GM23248 (cell line): ENCODE results near the gene ADAMTSL3. TPM values are rescaled to one million over a fixed set of nuclear protein-coding genes. Genes with fewer than 3 reads are reported as not detected.
"Not testable (repeated sequence)": the region's sequence is repeated elsewhere in the genome, so short reads cannot be mapped to it uniquely, and the experiment has no call there.

Experiments used
- DNase-seq: peaks from one replicate; pipeline ENCODE4 v3.0.0-alpha.2; 2015
- H2AFZ ChIP-seq: fragments of 200-600 bp; sonication (generic); 2 replicates; pipeline ENCODE4 v1.6.1; 2016; ENCODE audit warnings: antibody characterized with exemption
- H3F3A ChIP-seq: fragments of 200-600 bp; sonication (generic); 2 replicates; pipeline ENCODE4 v1.6.1; 2016; ENCODE audit warnings: mild to moderate bottlenecking, antibody characterized with exemption, mixed run types; ENCODE audit not compliant: insufficient read depth
- H3K27ac ChIP-seq: fragments of 200-600 bp; sonication (generic); 2 replicates; pipeline ENCODE4 v1.5.1; 2016; ENCODE audit warnings: mild to moderate bottlenecking
- H3K27me3 ChIP-seq: fragments of 200-600 bp; sonication (generic); replicated peaks from 2 replicates; pipeline ENCODE4 v1.6.1; 2016; ENCODE audit warnings: mild to moderate bottlenecking; ENCODE audit not compliant: insufficient read depth
- H3K36me3 ChIP-seq: fragments of 200-600 bp; sonication (generic); 2 replicates; pipeline ENCODE4 v1.6.1; 2016; ENCODE audit warnings: low read depth, mild to moderate bottlenecking
- H3K4me1 ChIP-seq: fragments of 200-600 bp; sonication (generic); 2 replicates; pipeline ENCODE4 v1.6.1; 2016; ENCODE audit warnings: mild to moderate bottlenecking; ENCODE audit not compliant: insufficient read depth
- H3K4me2 ChIP-seq: fragments of 200-600 bp; sonication (generic); one replicate; pipeline ENCODE4 v1.6.1; 2016; ENCODE audit warnings: mild to moderate bottlenecking; ENCODE audit not compliant: unreplicated experiment
- H3K4me3 ChIP-seq: fragments of 200-600 bp; sonication (generic); 2 replicates; pipeline ENCODE4 v1.5.1; 2016; ENCODE audit warnings: mild to moderate bottlenecking
- H3K79me2 ChIP-seq: fragments of 200-600 bp; sonication (generic); 2 replicates; pipeline ENCODE4 v1.6.1; 2016; ENCODE audit warnings: mild to moderate bottlenecking; ENCODE audit not compliant: insufficient read depth
- H3K9ac ChIP-seq: fragments of 200-600 bp; sonication (generic); 2 replicates; pipeline ENCODE4 v1.6.1; 2016; ENCODE audit warnings: mild to moderate bottlenecking
- H3K9me2 ChIP-seq: fragments of 200-600 bp; sonication (generic); 2 replicates; pipeline ENCODE4 v1.6.1; 2016; ENCODE audit warnings: mixed run types, mild to moderate bottlenecking, moderate library complexity; ENCODE audit not compliant: insufficient read depth
- H3K9me3 ChIP-seq: fragments of 200-600 bp; sonication (generic); one replicate; pipeline ENCODE4 v1.6.1; 2017; ENCODE audit warnings: low read depth
- H4K20me1 ChIP-seq: fragments of 200-600 bp; sonication (generic); 2 replicates; pipeline ENCODE4 v1.6.0; 2016; ENCODE audit not compliant: insufficient read depth
- EZH2 ChIP-seq: fragments of 200-600 bp; sonication (generic); IDR thresholded peaks from 2 replicates; pipeline ENCODE4 v1.6.1; 2018; ENCODE audit warnings: antibody characterized with exemption, mild to moderate bottlenecking; ENCODE audit not compliant: insufficient read depth, poor library complexity, severe bottlenecking
- EZH2phosphoT487 ChIP-seq: fragments of 200-600 bp; sonication (generic); IDR thresholded peaks from 2 replicates; pipeline ENCODE4 v1.6.1; 2018; ENCODE audit warnings: antibody characterized with exemption, moderate library complexity, mild to moderate bottlenecking, low read depth; ENCODE audit not compliant: insufficient read depth
- WGBS, 2 experiments: methylation state at CpG; one replicate each; pipeline ENCODE4 v1.1.6; 2015 to 2017; ENCODE audit warnings: low lambda C conversion rate in 2 of 2, low coverage in 1 of 2; ENCODE audit errors: missing lambda C conversion rate in 2 of 2; 5-methylcytosine and 5-hydroxymethylcytosine counted together
- in situ Hi-C: fragments of 300-500 bp; cut with MboI; formaldehyde crosslinking; loops from 2 replicates; pipeline ENCODE4 v1.15.0; 2020
- polyA plus RNA-seq: library from polyadenylated mRNA; unstranded; fragments of >200 nt; fragmentation: Nextera tagmentation; extraction: Ambion mirVana; gene quantifications from 2 replicates; pipeline ENCODE4 v1.2.1, GENCODE V29; 2016
- total RNA-seq: library from RNA; depleted of rRNA; stranded (reverse); fragments of >200 nt; shearing (Covaris generic); gene quantifications from 2 replicates; pipeline ENCODE4 v1.2.3, GENCODE V29; 2014

The ADAMTSL3 gene
- total and polyA plus RNA-seq, 2 experiments from 2014 or later: not detected

GRCh38 chr15:84037301-84037700, 383.4 kb downstream of the ADAMTSL3 start:
- Histone ChIP-seq H3K9me2 (no peaks in the 10 kb centered on the region), H3K79me2 (no peaks in the 10 kb centered on the region), H2AFZ (no peak overlapping the region), H3K4me3 (no peak overlapping the region), H3F3A (no peaks in the 10 kb centered on the region), H3K9me3 (no peaks in the 10 kb centered on the region), H4K20me1 (no peaks in the 10 kb centered on the region), H3K9ac (no peak overlapping the region), H3K4me1 (no peaks in the 10 kb centered on the region), H3K36me3 (no peaks in the 10 kb centered on the region), H3K27me3 (0 out of 2 replicates have a peak, but pooled peaks cover 5% of the 10 kb centered on the region), H3K4me2 (no peak overlapping the region), H3K27ac (no peak overlapping the region)
- in situ Hi-C loops: no loop called here
- DNase-seq: no peak
- TF ChIP-seq EZH2 (no peak), EZH2phosphoT487 (no peak)

GRCh38 chr15:84042434-84043056, 388.6 kb downstream of the ADAMTSL3 start:
- H4K20me1 ChIP-seq, H3K27ac ChIP-seq, H3K27me3 ChIP-seq, in situ Hi-C loops, H3K9me3 ChIP-seq, H2AFZ ChIP-seq, H3K4me1 ChIP-seq, H3F3A ChIP-seq, DNase-seq, H3K79me2 ChIP-seq, H3K36me3 ChIP-seq, H3K4me3 ChIP-seq, H3K4me2 ChIP-seq, H3K9me2 ChIP-seq, H3K9ac ChIP-seq: not testable (repeated sequence)
- WGBS, 2 experiments: 38 to 42% methylated on average over 18 of the region's 18 CpGs

DNA sequence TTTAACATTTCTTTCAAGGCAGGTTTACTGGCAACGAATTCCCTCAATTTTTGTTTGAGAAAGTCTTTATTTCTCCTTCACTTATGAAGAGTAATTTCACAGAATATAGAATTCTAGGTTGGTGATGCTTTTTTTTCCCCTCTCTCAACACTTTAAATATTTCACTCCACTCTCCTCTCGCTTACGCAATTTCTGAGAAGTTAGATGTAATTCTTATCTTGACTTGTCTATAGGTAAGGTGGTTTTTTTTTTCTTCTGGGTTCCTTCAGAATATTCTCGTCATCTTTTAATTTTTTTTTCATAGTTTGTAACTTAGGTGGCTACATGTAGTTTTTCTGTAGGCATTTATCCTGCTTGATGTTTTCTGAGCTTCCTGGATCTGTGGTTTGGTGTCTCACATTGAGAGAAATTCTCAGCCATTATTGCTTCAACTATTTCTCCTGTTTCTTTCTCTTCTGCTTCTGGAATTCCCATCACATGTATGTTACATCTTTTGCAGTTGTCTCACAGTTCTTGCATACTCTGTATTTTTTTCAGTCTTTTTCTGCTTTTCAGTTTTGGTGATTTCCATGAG, 392.2 kb downstream of the ADAMTSL3 start:
- Histone ChIP-seq H3K36me3 (no peaks in the 10 kb centered on the region), H3K9ac (no peak overlapping the region), H4K20me1 (no peaks in the 10 kb centered on the region), H2AFZ (no peak overlapping the region), H3K9me3 (no peaks in the 10 kb centered on the region), H3K27ac (no peak overlapping the region), H3K4me1 (no peaks in the 10 kb centered on the region), H3K4me2 (no peak overlapping the region), H3K79me2 (no peaks in the 10 kb centered on the region), H3F3A (no peaks in the 10 kb centered on the region), H3K27me3 (no peaks in the 10 kb centered on the region), H3K4me3 (no peak overlapping the region), H3K9me2 (no peaks in the 10 kb centered on the region)
- WGBS, 2 experiments: 38 to 48% methylated on average over 4 of the region's 4 CpGs
- in situ Hi-C loops: no loop called here
- no peak for DNase-seq
- TF ChIP-seq EZH2phosphoT487 (no peak), EZH2 (no peak)

DNA sequence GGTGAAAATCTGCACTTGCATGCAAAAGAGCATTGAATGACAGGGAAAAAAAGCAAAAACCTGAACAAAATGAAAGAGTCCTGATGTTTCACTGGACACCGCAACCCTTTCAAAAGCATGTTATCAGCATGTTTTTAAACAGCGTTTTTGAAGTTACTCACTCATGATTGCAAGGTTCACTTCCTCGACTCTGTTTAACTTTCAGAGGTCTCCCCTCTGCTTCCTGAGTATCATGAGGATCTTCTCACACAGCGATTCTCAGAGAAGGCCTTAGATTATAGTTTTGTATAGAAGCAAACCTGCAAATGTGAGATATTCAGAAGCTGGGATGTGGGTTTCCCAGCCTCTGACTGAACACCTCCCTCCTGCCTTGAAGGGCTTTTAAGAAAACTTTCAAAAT, 395.6 kb downstream of the ADAMTSL3 start:
- H3K9me2 ChIP-seq, DNase-seq, H4K20me1 ChIP-seq, H3K27me3 ChIP-seq, H3K4me1 ChIP-seq, H3K9me3 ChIP-seq, H3F3A ChIP-seq, H3K4me3 ChIP-seq, H3K36me3 ChIP-seq, H2AFZ ChIP-seq, H3K79me2 ChIP-seq, H3K9ac ChIP-seq, H3K27ac ChIP-seq, H3K4me2 ChIP-seq, in situ Hi-C loops: not testable (repeated sequence)
- WGBS, 2 experiments: 31 to 44% methylated on average over 4 of the region's 4 CpGs

DNA sequence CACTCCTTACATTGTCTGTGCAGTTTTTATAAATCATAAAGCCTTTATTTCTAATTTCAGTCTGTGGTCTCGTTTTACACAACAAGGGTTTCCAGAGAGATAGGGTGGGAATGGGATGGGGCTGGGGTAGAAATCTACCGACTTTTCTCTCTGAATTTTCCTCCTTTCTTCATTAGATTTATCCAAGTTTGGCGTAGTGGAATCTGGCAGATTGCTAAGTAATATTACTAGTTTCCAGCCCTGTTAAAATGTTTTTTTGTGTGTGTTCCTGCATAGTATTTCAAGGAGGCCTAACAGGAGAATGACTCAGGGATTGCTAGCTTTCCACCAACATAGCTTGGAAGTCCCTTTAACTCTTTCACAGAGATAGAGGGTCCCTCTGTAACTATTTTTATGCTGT, 396.2 kb downstream of the ADAMTSL3 start:
- H3K4me2 ChIP-seq: no peak overlapping the region
- H3K27me3 ChIP-seq: no peaks in the 10 kb centered on the region
- no peaks in the 10 kb centered on the region for H3K36me3 ChIP-seq
- whole genome bisulfite sequencing, 2 experiments: 26 to 34% methylated on average over 3 of the region's 3 CpGs
- no peaks in the 10 kb centered on the region for H3K9me2 ChIP-seq
- in situ Hi-C loops: no loop called here
- no peaks in the 10 kb centered on the region for H3F3A ChIP-seq
- no peaks in the 10 kb centered on the region for H3K4me1 ChIP-seq
- no peaks in the 10 kb centered on the region for H3K79me2 ChIP-seq
- no peak overlapping the region for H3K4me3 ChIP-seq
- no peak for DNase-seq
- no peaks in the 10 kb centered on the region for H4K20me1 ChIP-seq
- no peaks in the 10 kb centered on the region for H3K9me3 ChIP-seq
- no peak overlapping the region for H3K27ac ChIP-seq
- no peak overlapping the region for H2AFZ ChIP-seq
- TF ChIP-seq EZH2phosphoT487 (no peak), EZH2 (no peak)
- no peak overlapping the region for H3K9ac ChIP-seq

DNA sequence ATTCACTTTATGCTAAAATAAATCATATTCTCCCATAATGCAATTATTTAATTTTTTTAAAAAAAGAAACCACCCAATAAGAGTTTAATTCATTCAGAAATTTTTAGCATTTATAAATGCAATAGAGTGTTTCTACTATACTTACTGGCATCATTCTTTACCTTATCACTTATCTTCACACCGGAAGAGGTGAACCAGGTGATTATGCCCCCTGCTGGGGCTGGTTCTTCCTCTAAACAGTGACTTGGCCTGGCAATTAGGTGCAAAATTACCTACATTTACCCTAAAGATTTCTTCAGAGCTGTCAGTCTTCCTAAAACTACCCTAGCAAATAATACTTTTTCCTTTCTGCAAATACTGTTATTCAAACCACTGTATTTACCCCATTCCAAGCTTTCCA, 397.2 kb downstream of the ADAMTSL3 start:
- H3K36me3 ChIP-seq, in situ Hi-C loops, H3K4me3 ChIP-seq, H2AFZ ChIP-seq, H3K9me2 ChIP-seq, H3K9me3 ChIP-seq, H3K4me2 ChIP-seq, H3K27ac ChIP-seq, H4K20me1 ChIP-seq, H3F3A ChIP-seq, H3K4me1 ChIP-seq, H3K27me3 ChIP-seq, H3K79me2 ChIP-seq, H3K9ac ChIP-seq, DNase-seq: not testable (repeated sequence)
- WGBS, 2 experiments: 13% methylated on average over 1 of the region's 1 CpG; no CpG with 5 or more reads in 1 of the 2 experiments

DNA sequence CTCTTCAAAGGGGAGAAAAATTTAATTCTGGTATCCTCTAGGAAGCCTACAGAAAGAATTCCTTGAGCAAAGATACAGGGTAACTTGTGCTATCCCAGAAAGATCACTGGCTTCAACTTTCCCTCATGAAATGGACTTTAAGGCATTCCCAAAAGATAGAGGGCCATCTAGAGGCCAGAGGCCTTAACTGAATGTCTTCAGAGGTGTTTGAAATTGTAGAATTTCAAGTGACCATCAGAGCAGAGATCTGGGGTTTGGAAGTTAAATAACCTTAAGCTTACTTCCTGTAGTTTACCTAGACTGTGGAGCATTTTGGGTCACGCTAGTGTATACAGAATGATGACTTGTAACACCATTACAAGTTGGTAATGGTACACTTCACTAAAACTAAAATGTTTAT, 400.6 kb downstream of the ADAMTSL3 start:
- H3K4me3 ChIP-seq, H2AFZ ChIP-seq, DNase-seq, H3K79me2 ChIP-seq, H3K27ac ChIP-seq, H3K36me3 ChIP-seq, H3K4me2 ChIP-seq, H3K9ac ChIP-seq, H3K27me3 ChIP-seq, H3K9me3 ChIP-seq, H3K4me1 ChIP-seq, H3F3A ChIP-seq, H3K9me2 ChIP-seq, in situ Hi-C loops, H4K20me1 ChIP-seq: not testable (repeated sequence)
- WGBS, 2 experiments: 4 to 9% methylated on average over 1 of the region's 1 CpG
